GM12878 (cell line): ENCODE data around the gene EBPL. TPM values are rescaled to one million over a fixed set of nuclear protein-coding genes. Genes with fewer than 3 reads are reported as not detected.

ENCODE experiments used
- DPF2 ChIP-seq: fragments of 450-650 bp; IDR thresholded peaks from 2 replicates; pipeline ENCODE4 v1.6.1; 2017; ENCODE audit warnings: mild to moderate bottlenecking
- EGR1 ChIP-seq, 2 experiments: IDR thresholded peaks; 1 replicate in 1 of 2; 2 replicates in 1 of 2; pipeline ENCODE4 v1.6.1; 2011 to 2012; ENCODE audit warnings: low read depth in 2 of 2, low read length in 2 of 2, borderline replicate concordance in 1 of 2, mild to moderate bottlenecking in 1 of 2, moderate library complexity in 1 of 2
- MXI1 ChIP-seq: fragments of 150-350 bp; IDR thresholded peaks from 2 replicates; pipeline ENCODE4 v1.6.1; 2011; ENCODE audit warnings: low read depth, mild to moderate bottlenecking, inconsistent platforms, low read length, improper control_type of control experiment
- NFYA ChIP-seq: IDR thresholded peaks from 2 replicates; pipeline ENCODE4 v1.6.1; 2011; ENCODE audit warnings: low read depth, mild to moderate bottlenecking, low read length, improper control_type of control experiment, borderline replicate concordance
- POLR2A ChIP-seq: IDR thresholded peaks from 2 replicates; pipeline ENCODE4 v1.6.1; 2011; ENCODE audit warnings: low read depth, mild to moderate bottlenecking, low read length
- RELA ChIP-seq: fragments of 450-650 bp; IDR thresholded peaks from 2 replicates; pipeline ENCODE4 v1.8.0; 2014; ENCODE audit warnings: borderline replicate concordance; ENCODE audit not compliant: partially characterized antibody
- SMAD1 ChIP-seq: fragments of 450-650 bp; IDR thresholded peaks from 2 replicates; pipeline ENCODE4 v1.6.1; 2018; ENCODE audit warnings: mild to moderate bottlenecking, low read depth; ENCODE audit not compliant: partially characterized antibody
- SUZ12 ChIP-seq: fragments of 200-600 bp; sonication (generic); IDR thresholded peaks from one replicate; pipeline ENCODE4 v1.6.1; 2018; ENCODE audit warnings: antibody characterized with exemption, mild to moderate bottlenecking; ENCODE audit not compliant: unreplicated experiment
- TCF12 ChIP-seq: IDR thresholded peaks from 2 replicates; pipeline ENCODE4 v1.6.1; 2011; ENCODE audit warnings: low read depth, mild to moderate bottlenecking, low read length
- YY1 ChIP-seq: IDR thresholded peaks from 2 replicates; pipeline ENCODE4 v1.6.1; 2011; ENCODE audit warnings: low read depth, mild to moderate bottlenecking, low read length
- ZNF207 ChIP-seq: fragments of 450-650 bp; IDR thresholded peaks from 2 replicates; pipeline ENCODE4 v1.6.1; 2014; ENCODE audit warnings: antibody characterized with exemption, mild to moderate bottlenecking, borderline replicate concordance
- polyA plus RNA-seq, 11 experiments: library from polyadenylated mRNA; depleted of rRNA in 4 of 11; unstranded in 6 of 11; stranded (reverse) in 5 of 11; fragments of >200 nt; fragmentation: Nextera tagmentation in 4 of 11; fragmentation: Illumina TruSeq in 1 of 11; extraction: Ambion mirVana in 4 of 11; extraction: Trizol in 1 of 11; gene quantifications; 1 replicate in 1 of 11; 2 replicates in 10 of 11; pipeline versions ENCODE4 v1.2.1 to v1.2.3, GENCODE V29; 2011 to 2016; ENCODE audit warnings: inconsistent platforms in 2 of 11, missing spikeins in 2 of 11, low read depth in 1 of 11
- total RNA-seq, 4 experiments: library from RNA; depleted of rRNA in 3 of 4; stranded (reverse); fragments of >200 nt in 3 of 4; fragmentation: Illumina TruSeq in 1 of 4; extraction: Trizol in 1 of 4; gene quantifications; 2 replicates each; pipeline versions ENCODE4 v1.2.1 to v1.2.3, GENCODE V29; 2013 to 2021
- TF ChIP-seq, protein P1 (sequence below): IDR thresholded peaks from 2 replicates; pipeline ENCODE4 v1.6.1; 2011; ENCODE audit warnings: low read depth, mild to moderate bottlenecking, low read length, moderate library complexity, borderline replicate concordance; ENCODE audit errors: extremely low read depth
- TF ChIP-seq, protein P2 (sequence below): fragments of 150-350 bp; IDR thresholded peaks from 2 replicates; pipeline ENCODE4 v1.6.1; 2014; ENCODE audit warnings: mild to moderate bottlenecking, low read depth, low read length
- TF ChIP-seq, protein P3 (sequence below): IDR thresholded peaks from 2 replicates; pipeline ENCODE4 v1.6.1; 2011; ENCODE audit warnings: borderline replicate concordance, low read depth, mild to moderate bottlenecking, moderate library complexity, mixed read lengths, low read length; ENCODE audit not compliant: insufficient read depth; ENCODE audit errors: extremely low read length

The EBPL gene
- total and polyA plus RNA-seq, 10 of the 15 experiments (the other 5 are each of a cell fraction or from before 2014, with no cell fraction given), result 6.2 to 72.8 (median 43.5) TPM

DNA sequence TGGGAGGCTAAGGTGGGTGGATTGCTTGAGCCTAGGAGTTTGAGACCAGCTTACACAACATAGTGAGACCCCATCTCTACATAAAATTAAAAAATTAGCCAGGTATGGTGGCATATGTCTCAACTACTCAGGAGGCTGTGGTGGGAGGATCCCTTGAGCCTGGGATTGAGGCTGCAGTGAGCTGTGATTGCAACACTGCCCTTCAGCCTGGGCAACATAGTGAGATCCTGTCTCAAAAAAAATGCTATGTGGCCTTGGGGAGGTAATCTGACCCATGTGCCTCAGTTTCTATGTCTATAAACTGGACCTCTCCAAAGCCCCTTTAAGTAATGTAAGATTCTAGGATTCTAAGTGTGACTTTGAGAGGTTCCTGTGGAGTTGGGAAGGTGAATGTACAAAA is 37.8 kb downstream of the EBPL start (continued):
- TF ChIP-seq SMAD1, result no peak
- no peak for TF ChIP-seq NFYA
- TF ChIP-seq POLR2A, result no peak
- no peak for TF ChIP-seq ZNF207
- TF ChIP-seq TCF12, result no peak
- TF ChIP-seq, protein P1, sequence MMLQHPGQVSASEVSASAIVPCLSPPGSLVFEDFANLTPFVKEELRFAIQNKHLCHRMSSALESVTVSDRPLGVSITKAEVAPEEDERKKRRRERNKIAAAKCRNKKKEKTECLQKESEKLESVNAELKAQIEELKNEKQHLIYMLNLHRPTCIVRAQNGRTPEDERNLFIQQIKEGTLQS, result no peak
- no peak for TF ChIP-seq SUZ12
- TF ChIP-seq YY1, result no peak
- TF ChIP-seq, protein P2, sequence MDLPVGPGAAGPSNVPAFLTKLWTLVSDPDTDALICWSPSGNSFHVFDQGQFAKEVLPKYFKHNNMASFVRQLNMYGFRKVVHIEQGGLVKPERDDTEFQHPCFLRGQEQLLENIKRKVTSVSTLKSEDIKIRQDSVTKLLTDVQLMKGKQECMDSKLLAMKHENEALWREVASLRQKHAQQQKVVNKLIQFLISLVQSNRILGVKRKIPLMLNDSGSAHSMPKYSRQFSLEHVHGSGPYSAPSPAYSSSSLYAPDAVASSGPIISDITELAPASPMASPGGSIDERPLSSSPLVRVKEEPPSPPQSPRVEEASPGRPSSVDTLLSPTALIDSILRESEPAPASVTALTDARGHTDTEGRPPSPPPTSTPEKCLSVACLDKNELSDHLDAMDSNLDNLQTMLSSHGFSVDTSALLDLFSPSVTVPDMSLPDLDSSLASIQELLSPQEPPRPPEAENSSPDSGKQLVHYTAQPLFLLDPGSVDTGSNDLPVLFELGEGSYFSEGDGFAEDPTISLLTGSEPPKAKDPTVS, result no peak
- no peak for TF ChIP-seq EGR1 (IDR thresholded peaks at IDR 0.05; ENCODE audit: borderline replicate concordance in 1 of 2, low read depth in 2 of 2, low read length in 2 of 2)
- TF ChIP-seq DPF2, result no peak
- TF ChIP-seq, protein P3, sequence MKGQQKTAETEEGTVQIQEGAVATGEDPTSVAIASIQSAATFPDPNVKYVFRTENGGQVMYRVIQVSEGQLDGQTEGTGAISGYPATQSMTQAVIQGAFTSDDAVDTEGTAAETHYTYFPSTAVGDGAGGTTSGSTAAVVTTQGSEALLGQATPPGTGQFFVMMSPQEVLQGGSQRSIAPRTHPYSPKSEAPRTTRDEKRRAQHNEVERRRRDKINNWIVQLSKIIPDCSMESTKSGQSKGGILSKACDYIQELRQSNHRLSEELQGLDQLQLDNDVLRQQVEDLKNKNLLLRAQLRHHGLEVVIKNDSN, result no peak
- no peak for TF ChIP-seq RELA
- no peak for TF ChIP-seq MXI1
